Heart left ventricle (tissue), 13 donors: ENCODE results near the gene COPS6.

ENCODE experiments used
- POLR2A ChIP-seq, 2 donors: fragments of 450-650 bp; IDR thresholded peaks; one replicate each; pipeline ENCODE4 v1.6.1; 2017; ENCODE audit warnings: antibody characterized with exemption in 2 of 2, mild to moderate bottlenecking in 2 of 2, moderate library complexity in 2 of 2
- TF ChIP-seq, protein P1 (sequence below), 12 donors: fragments of 200-600 bp; sonication (generic) in 4 of 12; IDR thresholded peaks; one replicate each; pipeline versions ENCODE4 v1.5.0 to v1.8.0; 2018 to 2022; ENCODE audit warnings: antibody characterized with exemption in 12 of 12, mild to moderate bottlenecking in 5 of 12
- donor health status: ischemic (EF 13 %, LVEDD 7.1; RV severe dilation, severe dysfunction).
- donor health status: DM: no; HTN: yes; CAD: no.
- donor health status: DM: no; HTN: no; CAD: no.
- donor health status: ischemic (EF 25% LVEDD 6.9; RV normal size, moderate dysfunction).
- donor health status: ischemic (EF 25% LVEDD 5.7; RV mildly dilated, moderate dysfunction).
- donor health status: ischemic (EF 35%, LVEDD 5.7; RV mildly dilated, moderate dysfunction).
- donor health status: nonischemic (EF 11% LVEDD 7.7; RV severe dilation, severe dysfunction).
- donor health status: DM: yes; HTN: yes; CAD: no.
- donor health status: PGD.
- donor health status: ischemic (EF 29% LVEDD 5.4; RV normal size, mild dysfunction).
- donor health status: nonischemic (EF 23%, LVEDD 6.1; RV moderate dilation, normal function).

DNA sequence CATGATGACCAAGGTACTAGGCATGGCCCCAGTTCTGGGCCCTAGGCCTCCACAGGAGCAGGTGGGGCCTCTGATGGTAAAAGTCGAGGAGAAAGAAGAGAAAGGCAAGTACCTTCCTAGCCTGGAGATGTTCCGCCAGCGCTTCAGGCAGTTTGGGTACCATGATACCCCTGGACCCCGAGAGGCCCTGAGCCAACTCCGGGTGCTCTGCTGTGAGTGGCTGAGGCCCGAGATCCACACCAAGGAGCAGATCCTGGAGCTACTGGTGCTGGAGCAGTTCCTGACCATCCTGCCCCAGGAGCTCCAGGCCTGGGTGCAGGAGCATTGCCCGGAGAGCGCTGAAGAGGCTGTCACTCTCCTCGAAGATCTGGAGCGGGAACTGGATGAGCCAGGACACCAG, 31.8 kb upstream of the COPS6 start:
- no peak for TF ChIP-seq POLR2A (IDR thresholded peaks at IDR 0.05)
- TF ChIP-seq, protein P1, sequence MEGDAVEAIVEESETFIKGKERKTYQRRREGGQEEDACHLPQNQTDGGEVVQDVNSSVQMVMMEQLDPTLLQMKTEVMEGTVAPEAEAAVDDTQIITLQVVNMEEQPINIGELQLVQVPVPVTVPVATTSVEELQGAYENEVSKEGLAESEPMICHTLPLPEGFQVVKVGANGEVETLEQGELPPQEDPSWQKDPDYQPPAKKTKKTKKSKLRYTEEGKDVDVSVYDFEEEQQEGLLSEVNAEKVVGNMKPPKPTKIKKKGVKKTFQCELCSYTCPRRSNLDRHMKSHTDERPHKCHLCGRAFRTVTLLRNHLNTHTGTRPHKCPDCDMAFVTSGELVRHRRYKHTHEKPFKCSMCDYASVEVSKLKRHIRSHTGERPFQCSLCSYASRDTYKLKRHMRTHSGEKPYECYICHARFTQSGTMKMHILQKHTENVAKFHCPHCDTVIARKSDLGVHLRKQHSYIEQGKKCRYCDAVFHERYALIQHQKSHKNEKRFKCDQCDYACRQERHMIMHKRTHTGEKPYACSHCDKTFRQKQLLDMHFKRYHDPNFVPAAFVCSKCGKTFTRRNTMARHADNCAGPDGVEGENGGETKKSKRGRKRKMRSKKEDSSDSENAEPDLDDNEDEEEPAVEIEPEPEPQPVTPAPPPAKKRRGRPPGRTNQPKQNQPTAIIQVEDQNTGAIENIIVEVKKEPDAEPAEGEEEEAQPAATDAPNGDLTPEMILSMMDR (IDR thresholded peaks at IDR 0.05) = no peak
